ENCODE measurements around the gene F10. TPM values are rescaled to one million over a fixed set of nuclear protein-coding genes. Genes with fewer than 3 reads are reported as not detected.

Gene F10
- total RNA-seq, 2 donors from 2014 or later: not detected

- no peak for ATAC-seq (replicated peaks in 1 of 2)
- H3K9me3 Mint-ChIP-seq: no peaks in the 10 kb centered on the region
- no peak for DNase-seq
- no peaks in the 10 kb centered on the region for H3K4me1 Mint-ChIP-seq (ENCODE audit: low read depth)
- H3K36me3 Mint-ChIP-seq (ENCODE audit: insufficient read depth in 2 of 2): no peaks in the 10 kb centered on the region
- H3K4me3 Mint-ChIP-seq: no peak overlapping the region
- no peak overlapping the region for H3K27ac Mint-ChIP-seq
- no peaks in the 10 kb centered on the region for H3K27me3 Mint-ChIP-seq (ENCODE audit: low read depth)
Measured at GRCh38 chr13:113119822-113120189, 2.8 kb upstream of the F10 start.

- Mint-ChIP-seq H3K9me3 (no peaks in the 10 kb centered on the region), H3K4me3 (no peak overlapping the region), H3K27me3 (ENCODE audit: low read depth) (no peaks in the 10 kb centered on the region), H3K27ac (no peak overlapping the region), H3K36me3 (ENCODE audit: insufficient read depth in 2 of 2) (no peaks in the 10 kb centered on the region), H3K4me1 (ENCODE audit: low read depth) (no peaks in the 10 kb centered on the region)
- DNase-seq: no peak
- no peak for ATAC-seq (replicated peaks in 1 of 2)
Measured at GRCh38 chr13:113120300-113121182, 2.1 kb upstream of the F10 start.

GRCh38 chr13:113121183-113121927 lies 1.2 kb upstream of the F10 start:
- ATAC-seq (replicated peaks in 1 of 2): no peak
- Mint-ChIP-seq H3K9me3 (no peaks in the 10 kb centered on the region), H3K4me1 (ENCODE audit: low read depth) (no peaks in the 10 kb centered on the region), H3K4me3 (no peak overlapping the region), H3K36me3 (ENCODE audit: insufficient read depth in 2 of 2) (no peaks in the 10 kb centered on the region), H3K27ac (no peak overlapping the region), H3K27me3 (ENCODE audit: low read depth) (no peaks in the 10 kb centered on the region)
- DNase-seq: no peak

GRCh38 chr13:113121928-113122471 lies 599 bp upstream of the F10 start:
- no peak for DNase-seq
- no peak for ATAC-seq (replicated peaks in 1 of 2)
- H3K4me3 Mint-ChIP-seq: no peak overlapping the region

GRCh38 chr13:113123226-113124201 lies 915 bp downstream of the F10 start:
- no peaks in the 10 kb centered on the region for H3K4me1 Mint-ChIP-seq (ENCODE audit: low read depth)
- DNase-seq (no peak), ATAC-seq (replicated peaks in 1 of 2) (no peak)
- no peaks in the 10 kb centered on the region for H3K9me3 Mint-ChIP-seq
- no peak overlapping the region for H3K27ac Mint-ChIP-seq
- H3K36me3 Mint-ChIP-seq (ENCODE audit: insufficient read depth in 2 of 2): no peaks in the 10 kb centered on the region
- no peak overlapping the region for H3K4me3 Mint-ChIP-seq
- peaks cover 14% of the 10 kb centered on the region for H3K27me3 Mint-ChIP-seq (ENCODE audit: low read depth)

More at GRCh38 chr13:113121928-113122471, 599 bp upstream of the F10 start:
- Mint-ChIP-seq H3K4me1 (ENCODE audit: low read depth) (no peaks in the 10 kb centered on the region), H3K27me3 (ENCODE audit: low read depth) (peaks cover under 1% of the 10 kb centered on the region), H3K27ac (no peak overlapping the region), H3K9me3 (no peaks in the 10 kb centered on the region), H3K36me3 (ENCODE audit: insufficient read depth in 2 of 2) (no peaks in the 10 kb centered on the region)

- Mint-ChIP-seq H3K27ac (no peak overlapping the region), H3K9me3 (no peaks in the 10 kb centered on the region), H3K4me3 (no peak overlapping the region), H3K4me1 (ENCODE audit: low read depth) (peaks cover 5% of the 10 kb centered on the region), H3K27me3 (ENCODE audit: low read depth) (peaks cover 20% of the 10 kb centered on the region), H3K36me3 (ENCODE audit: insufficient read depth in 2 of 2) (no peaks in the 10 kb centered on the region)
- DNase-seq (no peak), ATAC-seq (replicated peaks in 1 of 2) (no peak)
Measured at GRCh38 chr13:113124211-113124970, 1.8 kb downstream of the F10 start.

- no peak overlapping the region for H3K27ac Mint-ChIP-seq
- ATAC-seq (replicated peaks in 1 of 2) (no peak), DNase-seq (no peak)
- peaks cover 29% of the 10 kb centered on the region for H3K27me3 Mint-ChIP-seq (ENCODE audit: low read depth)
- no peaks in the 10 kb centered on the region for H3K9me3 Mint-ChIP-seq
- H3K4me1 Mint-ChIP-seq (ENCODE audit: low read depth): peaks cover 7% of the 10 kb centered on the region
- H3K36me3 Mint-ChIP-seq (ENCODE audit: insufficient read depth in 2 of 2): no peaks in the 10 kb centered on the region
- no peak overlapping the region for H3K4me3 Mint-ChIP-seq
Measured at GRCh38 chr13:113125506-113126264, 3.1 kb downstream of the F10 start.

- ATAC-seq (replicated peaks in 1 of 2) (no peak), DNase-seq (no peak)
- Mint-ChIP-seq H3K9me3 (no peaks in the 10 kb centered on the region), H3K4me3 (no peak overlapping the region), H3K27ac (no peak overlapping the region), H3K36me3 (ENCODE audit: insufficient read depth in 2 of 2) (no peaks in the 10 kb centered on the region), H3K4me1 (ENCODE audit: low read depth) (peaks cover 7% of the 10 kb centered on the region), H3K27me3 (ENCODE audit: low read depth) (peaks cover 30% of the 10 kb centered on the region)
Measured at GRCh38 chr13:113126265-113127150, 3.9 kb downstream of the F10 start.

- Mint-ChIP-seq H3K4me3 (peak overlapping the region in 1 of 2 donors; percentile 68), H3K27ac (no peak overlapping the region), H3K27me3 (ENCODE audit: low read depth) (peaks cover 42% of the 10 kb centered on the region), H3K9me3 (no peaks in the 10 kb centered on the region), H3K4me1 (ENCODE audit: low read depth) (peaks cover 7% of the 10 kb centered on the region), H3K36me3 (ENCODE audit: insufficient read depth in 2 of 2) (no peaks in the 10 kb centered on the region)
- ATAC-seq (replicated peaks in 1 of 2) (peak; percentile 5 to 15), DNase-seq (no peak)
Measured at GRCh38 chr13:113129480-113129879, 6.9 kb downstream of the F10 start.

GRCh38 chr13:113129921-113130750 lies 7.5 kb downstream of the F10 start:
- ATAC-seq (replicated peaks in 1 of 2): peak; percentile 82 to 86
- Mint-ChIP-seq H3K36me3 (ENCODE audit: insufficient read depth in 2 of 2) (no peaks in the 10 kb centered on the region), H3K27ac (no peak overlapping the region), H3K9me3 (no peaks in the 10 kb centered on the region), H3K4me3 (peak overlapping the region; percentile 68 to 71), H3K4me1 (ENCODE audit: low read depth) (peaks cover 7% of the 10 kb centered on the region), H3K27me3 (ENCODE audit: low read depth) (peaks cover 42% of the 10 kb centered on the region)
- peak; percentile 52 to 60 for DNase-seq

Measured in activated T-cell treated with anti-CD3 and anti-CD28 coated beads, Interleukin-2, amount 50 U/mL, for 72 hours (primary cell).